ENCODE results near the gene CDH23. TPM values are rescaled to one million over a fixed set of nuclear protein-coding genes. Genes with fewer than 3 reads are reported as not detected.

CDH23 gene
- polyA plus RNA-seq, 1 donor (not counting 4 experiments of a cell fraction or from before 2014, with no cell fraction given) = 0.01 TPM

DNA sequence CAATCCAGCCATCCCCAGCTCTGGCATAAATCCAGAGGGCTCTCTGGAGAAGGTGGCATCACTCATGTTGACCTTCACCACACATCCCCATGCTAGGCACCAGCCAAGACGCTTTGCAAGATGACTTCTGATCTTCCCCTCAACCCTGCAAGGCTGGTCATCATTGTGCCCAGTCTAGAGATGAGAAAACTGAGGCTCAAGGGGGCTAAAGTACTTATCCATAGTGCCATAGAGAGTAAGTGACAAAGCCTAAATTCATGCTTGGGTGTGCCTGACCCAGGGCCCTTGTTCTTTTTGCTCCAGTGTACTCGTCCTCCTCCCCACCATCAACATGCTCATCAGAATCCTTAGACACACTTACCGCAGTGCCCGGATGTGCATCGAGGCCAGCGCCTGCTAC, 324.6 kb downstream of the CDH23 start:
- no peaks in the 10 kb centered on the region for H3K9me1 ChIP-seq (ENCODE audit: control insufficient read depth, extremely low read depth, insufficient read depth, low read length)
- no peak overlapping the region for H2AFZ ChIP-seq (ENCODE audit: control insufficient read depth, low read length)
- H3K4me2 ChIP-seq (ENCODE audit: control insufficient read depth, extremely low read depth, insufficient read depth, low read depth, low read length) = no peak overlapping the region
- H3K9me3 ChIP-seq (ENCODE audit: control insufficient read depth, low read depth, low read length) = no peaks in the 10 kb centered on the region
- H3K9ac ChIP-seq (ENCODE audit: control insufficient read depth, extremely low read depth, insufficient read depth, low read length) = no peak overlapping the region
- H3K36me3 ChIP-seq (ENCODE audit: control insufficient read depth in 2 of 2, extremely low read depth in 1 of 2, insufficient read depth in 2 of 2, low read length in 2 of 2) = no peaks in the 10 kb centered on the region
- no peaks in the 10 kb centered on the region for H4K20me1 ChIP-seq (ENCODE audit: control insufficient read depth, extremely low read depth, insufficient read depth, low read length)
- H3K4me1 ChIP-seq (ENCODE audit: control insufficient read depth, extremely low read depth, insufficient read depth, low read length) = peaks cover 3% of the 10 kb centered on the region
- DNase-seq (ENCODE audit: low read depth, low spot score) (no peak), FAIRE-seq (no peak)
- H3K27ac ChIP-seq (ENCODE audit: control insufficient read depth, insufficient read depth, low read length) = no peak overlapping the region
- TF ChIP-seq CTCF (optimal IDR thresholded peaks at IDR 0.05 in 1 of 3, IDR thresholded peaks at IDR 0.05 in 1 of 3, conservative IDR thresholded peaks at IDR 0.05 in 1 of 3; ENCODE audit: extremely low read depth in 1 of 3, insufficient read depth in 2 of 3, low read length in 3 of 3) (no peak), EZH2 (IDR thresholded peaks at IDR 0.05; ENCODE audit: low read length) (no peak)
- no peaks in the 10 kb centered on the region for H3K27me3 ChIP-seq (ENCODE audit: control insufficient read depth, extremely low read depth, insufficient read depth, low read length)
- no peak overlapping the region for H3K4me3 ChIP-seq (ENCODE audit: control insufficient read depth in 2 of 3, extremely low read depth in 1 of 3, insufficient read depth in 2 of 3, low read depth in 1 of 3, low read length in 3 of 3)
- H3K79me2 ChIP-seq (ENCODE audit: control insufficient read depth, insufficient read depth, low read length) = no peaks in the 10 kb centered on the region
- dilution Hi-C loops (cut with MboI; ENCODE audit: extremely low pct_ligation_motif_present, low sequenced_read_pairs) = no loop called here

GRCh38 chr10:71722849-71723248, 326.1 kb downstream of the CDH23 start:
- Histone ChIP-seq H3K9me1 (ENCODE audit: control insufficient read depth, extremely low read depth, insufficient read depth, low read length) (no peaks in the 10 kb centered on the region), H3K36me3 (ENCODE audit: control insufficient read depth in 2 of 2, extremely low read depth in 1 of 2, insufficient read depth in 2 of 2, low read length in 2 of 2) (no peaks in the 10 kb centered on the region), H3K79me2 (ENCODE audit: control insufficient read depth, insufficient read depth, low read length) (no peaks in the 10 kb centered on the region), H3K27me3 (ENCODE audit: control insufficient read depth, extremely low read depth, insufficient read depth, low read length) (no peaks in the 10 kb centered on the region), H4K20me1 (ENCODE audit: control insufficient read depth, extremely low read depth, insufficient read depth, low read length) (no peaks in the 10 kb centered on the region), H3K4me2 (ENCODE audit: control insufficient read depth, extremely low read depth, insufficient read depth, low read depth, low read length) (no peak overlapping the region), H2AFZ (ENCODE audit: control insufficient read depth, low read length) (no peak overlapping the region), H3K9me3 (ENCODE audit: control insufficient read depth, low read depth, low read length) (no peaks in the 10 kb centered on the region), H3K4me3 (ENCODE audit: control insufficient read depth in 2 of 3, extremely low read depth in 1 of 3, insufficient read depth in 2 of 3, low read depth in 1 of 3, low read length in 3 of 3) (no peak overlapping the region), H3K4me1 (ENCODE audit: control insufficient read depth, extremely low read depth, insufficient read depth, low read length) (peaks cover 9% of the 10 kb centered on the region), H3K9ac (ENCODE audit: control insufficient read depth, extremely low read depth, insufficient read depth, low read length) (no peak overlapping the region), H3K27ac (ENCODE audit: control insufficient read depth, insufficient read depth, low read length) (no peak overlapping the region)
- TF ChIP-seq EZH2 (IDR thresholded peaks at IDR 0.05; ENCODE audit: low read length) = no peak
- dilution Hi-C loops (cut with MboI; ENCODE audit: extremely low pct_ligation_motif_present, low sequenced_read_pairs) = no loop called here
- DNase-seq (ENCODE audit: low read depth, low spot score) (no peak), FAIRE-seq (no peak)

- DNase-seq (ENCODE audit: low read depth, low spot score) = no peak
- H3K79me2 ChIP-seq (ENCODE audit: control insufficient read depth, insufficient read depth, low read length) = no peaks in the 10 kb centered on the region
- no peaks in the 10 kb centered on the region for H3K9me1 ChIP-seq (ENCODE audit: control insufficient read depth, extremely low read depth, insufficient read depth, low read length)
- H4K20me1 ChIP-seq (ENCODE audit: control insufficient read depth, extremely low read depth, insufficient read depth, low read length) = no peaks in the 10 kb centered on the region
- no peak overlapping the region for H3K9ac ChIP-seq (ENCODE audit: control insufficient read depth, extremely low read depth, insufficient read depth, low read length)
- H3K9me3 ChIP-seq (ENCODE audit: control insufficient read depth, low read depth, low read length) = no peaks in the 10 kb centered on the region
- no peaks in the 10 kb centered on the region for H3K36me3 ChIP-seq (ENCODE audit: control insufficient read depth in 2 of 2, extremely low read depth in 1 of 2, insufficient read depth in 2 of 2, low read length in 2 of 2)
- peaks cover 13% of the 10 kb centered on the region for H3K4me1 ChIP-seq (ENCODE audit: control insufficient read depth, extremely low read depth, insufficient read depth, low read length)
- H2AFZ ChIP-seq (ENCODE audit: control insufficient read depth, low read length) = no peak overlapping the region
- dilution Hi-C loops (cut with MboI; ENCODE audit: extremely low pct_ligation_motif_present, low sequenced_read_pairs) = no loop called here
- TF ChIP-seq EZH2 (IDR thresholded peaks at IDR 0.05; ENCODE audit: low read length) (no peak), CTCF (optimal IDR thresholded peaks at IDR 0.05 in 1 of 3, IDR thresholded peaks at IDR 0.05 in 1 of 3, conservative IDR thresholded peaks at IDR 0.05 in 1 of 3; ENCODE audit: extremely low read depth in 1 of 3, insufficient read depth in 2 of 3, low read length in 3 of 3) (no peak)
- H3K4me3 ChIP-seq (ENCODE audit: control insufficient read depth in 2 of 3, extremely low read depth in 1 of 3, insufficient read depth in 2 of 3, low read depth in 1 of 3, low read length in 3 of 3) = no peak overlapping the region
- H3K4me2 ChIP-seq (ENCODE audit: control insufficient read depth, extremely low read depth, insufficient read depth, low read depth, low read length) = no peak overlapping the region
- FAIRE-seq = no peak
- no peaks in the 10 kb centered on the region for H3K27me3 ChIP-seq (ENCODE audit: control insufficient read depth, extremely low read depth, insufficient read depth, low read length)
- no peak overlapping the region for H3K27ac ChIP-seq (ENCODE audit: control insufficient read depth, insufficient read depth, low read length)
These were observed 326.6 kb downstream of the CDH23 start for GRCh38 chr10:71723311-71723710.
